ENCODE data around the gene RTN4RL2.

Gene RTN4RL2

DNA sequence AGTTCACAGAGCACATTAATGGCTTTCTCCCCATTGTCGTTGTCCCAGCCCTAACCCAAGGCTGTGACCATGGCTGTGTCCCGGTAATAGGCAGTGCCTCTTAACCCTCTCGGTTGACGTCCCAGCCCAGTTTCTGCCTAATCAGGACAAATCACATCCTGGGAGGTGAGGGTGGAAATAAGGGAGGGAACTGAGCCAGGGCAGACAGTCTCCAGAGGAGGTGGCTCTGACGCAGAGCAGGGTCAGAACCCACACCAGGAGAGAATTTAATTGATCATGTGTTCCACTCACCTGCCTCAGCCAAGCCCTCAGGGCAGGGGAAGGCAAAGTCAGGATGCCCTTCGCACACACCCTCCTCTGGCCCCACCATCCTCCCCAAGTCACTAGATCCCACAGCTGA, 38.2 kb downstream of the RTN4RL2 start:
- no peak for DNase-seq (ENCODE audit: extremely low read depth in 1 of 2, low read depth in 1 of 2)

DNA sequence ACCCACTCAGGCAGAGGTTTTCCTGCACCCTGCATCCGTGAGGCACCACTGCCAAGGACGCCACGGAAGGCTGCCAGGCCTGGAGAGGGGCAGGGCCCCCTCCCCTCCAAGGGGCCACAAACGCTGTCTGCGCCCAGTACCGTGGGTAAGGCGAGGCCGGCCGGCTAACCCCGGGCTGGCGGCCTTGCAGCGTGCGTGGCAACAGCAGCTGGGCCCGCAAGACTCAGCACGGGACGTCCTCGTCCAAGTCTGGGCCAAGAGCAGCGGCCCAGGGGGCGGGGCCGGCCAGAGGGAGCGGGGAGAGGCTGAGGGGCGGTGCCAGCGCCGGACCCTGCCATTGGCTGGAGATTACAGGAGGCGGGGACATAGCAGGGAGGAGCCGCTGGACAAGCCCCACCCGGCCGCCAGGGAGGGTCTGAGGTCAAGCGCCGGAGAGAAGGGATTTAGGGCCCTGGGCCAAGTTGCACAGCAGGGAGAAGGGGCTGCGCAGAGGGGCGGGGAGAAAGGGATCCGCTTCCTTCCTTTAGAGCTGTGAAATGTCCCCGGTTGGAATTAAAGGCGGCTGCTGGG, 39.2 kb downstream of the RTN4RL2 start:
- peak in 1 of 2 donors; percentile 34 for DNase-seq (ENCODE audit: extremely low read depth in 1 of 2, low read depth in 1 of 2)

DNA sequence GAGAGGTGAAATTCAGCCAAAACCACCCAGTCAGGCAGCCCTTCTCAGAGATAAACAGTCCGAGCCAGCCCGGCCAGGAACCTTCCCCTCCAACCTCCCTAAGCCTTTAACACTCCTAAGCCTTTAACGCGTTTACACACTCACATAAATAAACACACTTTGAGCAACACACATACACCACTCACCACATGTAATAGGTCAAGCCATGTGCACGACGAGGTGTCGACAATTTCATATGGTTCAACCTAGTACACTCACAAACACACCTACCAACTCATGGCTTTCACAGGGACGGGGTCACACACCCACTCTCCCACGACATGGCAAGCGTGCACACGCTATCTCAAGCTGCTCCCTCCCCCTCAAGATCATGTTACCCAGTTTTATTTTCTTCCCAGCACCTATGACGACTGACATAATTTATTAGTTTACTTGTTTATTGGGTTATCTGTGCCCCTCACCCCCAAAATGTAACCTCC, 39.7 kb downstream of the RTN4RL2 start:
- DNase-seq (ENCODE audit: extremely low read depth in 1 of 2, low read depth in 1 of 2): no peak

DNA sequence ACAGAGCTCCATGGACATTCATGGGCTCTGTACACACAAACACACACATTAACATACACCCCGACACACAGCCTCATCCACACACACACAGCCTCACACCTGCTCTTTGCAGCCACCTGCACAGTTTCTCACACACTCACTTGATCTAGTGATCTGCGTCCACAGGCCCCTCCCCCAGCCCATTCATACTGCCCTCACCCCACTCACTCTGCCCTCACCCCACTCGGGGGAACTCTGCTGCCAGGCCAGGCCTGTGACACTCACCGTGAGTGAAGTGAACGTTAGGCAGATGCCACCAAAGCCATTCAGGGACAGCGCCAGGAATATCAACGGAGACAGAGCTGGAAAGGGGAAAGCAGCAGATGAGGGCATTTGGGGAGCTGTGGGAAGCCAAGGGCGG, 40.2 kb downstream of the RTN4RL2 start:
- DNase-seq (ENCODE audit: extremely low read depth in 1 of 2, low read depth in 1 of 2): no peak

DNA sequence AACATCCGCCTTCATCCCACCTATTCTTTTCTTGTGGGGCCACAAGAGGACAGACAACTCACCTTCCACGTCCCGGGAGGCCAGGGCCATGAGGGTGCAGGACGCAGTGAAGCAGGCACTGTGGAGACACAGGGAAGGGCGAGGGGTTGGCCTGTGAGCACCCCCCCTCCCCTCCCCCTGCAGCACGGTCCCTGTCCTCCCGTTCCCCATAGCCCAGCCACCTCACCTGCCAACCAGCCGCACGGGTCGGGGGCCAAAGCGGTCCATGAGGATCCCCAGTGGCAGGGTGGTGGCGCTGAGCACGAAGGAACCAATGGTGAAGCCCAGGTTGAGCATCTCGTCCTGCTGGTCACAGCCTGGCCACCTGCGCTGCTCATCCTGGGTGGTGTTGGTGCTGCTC, 40.6 kb downstream of the RTN4RL2 start:
- DNase-seq (ENCODE audit: extremely low read depth in 1 of 2, low read depth in 1 of 2): no peak

DNA sequence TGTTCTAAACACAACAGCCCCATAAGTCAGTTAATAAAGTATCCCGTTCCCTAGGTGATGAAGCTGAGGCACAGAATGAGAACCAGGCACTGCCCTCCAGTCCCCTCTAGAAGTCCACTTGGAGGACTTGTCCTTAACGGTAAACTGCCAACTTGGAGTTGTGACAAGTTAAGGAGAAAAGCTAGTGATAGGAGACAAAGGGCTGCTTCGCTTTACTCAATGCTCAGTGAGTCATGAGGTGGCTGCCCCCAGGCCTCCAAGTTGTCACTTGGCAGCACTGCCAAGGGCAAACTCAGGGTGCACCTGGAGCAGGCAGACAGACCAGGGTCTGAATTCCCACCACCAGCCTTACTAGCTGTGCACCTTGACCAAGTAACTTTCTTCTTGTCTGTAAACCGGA, 41.6 kb downstream of the RTN4RL2 start:
- no peak for DNase-seq (ENCODE audit: extremely low read depth in 1 of 2, low read depth in 1 of 2)

DNA sequence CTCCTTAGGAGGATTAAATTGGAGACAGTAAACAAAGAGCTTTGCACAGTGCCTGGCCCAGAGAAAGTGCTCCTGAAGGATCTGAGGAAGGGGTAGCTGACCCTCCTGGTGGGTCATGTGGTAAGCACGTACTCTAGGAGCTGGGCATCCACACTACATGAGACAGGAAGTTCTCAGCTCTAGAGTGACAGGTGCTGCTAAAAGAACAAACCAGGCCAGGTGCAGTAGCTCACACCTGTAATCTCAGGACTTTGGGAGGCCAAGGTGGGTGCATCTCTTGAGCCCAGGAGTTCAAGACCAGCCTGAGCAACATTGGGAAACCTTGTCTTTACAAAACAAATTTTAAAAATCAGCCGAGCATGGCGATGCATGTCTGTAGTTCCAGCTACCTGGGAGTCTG, 42.0 kb downstream of the RTN4RL2 start:
- DNase-seq (ENCODE audit: extremely low read depth in 1 of 2, low read depth in 1 of 2): no peak

DNA sequence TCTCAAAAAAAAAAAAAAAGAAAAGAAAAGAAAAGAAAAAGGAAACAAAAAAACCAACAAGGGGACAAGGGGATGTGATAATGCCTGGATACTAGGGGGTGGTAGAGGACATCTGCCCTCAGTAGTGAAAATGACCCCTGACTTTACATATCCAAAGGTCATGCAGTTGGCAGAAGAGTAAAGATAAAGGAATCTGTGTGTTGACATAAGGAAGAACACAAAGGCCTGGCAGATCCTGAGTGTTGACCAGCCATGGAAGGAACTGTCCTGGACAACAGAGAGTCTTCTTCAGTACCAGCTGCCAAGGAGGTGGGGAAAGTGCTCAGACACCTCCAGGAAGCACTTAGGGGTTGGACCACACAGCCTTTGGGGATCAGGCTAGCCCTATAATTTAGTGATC, 42.5 kb downstream of the RTN4RL2 start:
- DNase-seq (ENCODE audit: extremely low read depth in 1 of 2, low read depth in 1 of 2): no peak

DNA sequence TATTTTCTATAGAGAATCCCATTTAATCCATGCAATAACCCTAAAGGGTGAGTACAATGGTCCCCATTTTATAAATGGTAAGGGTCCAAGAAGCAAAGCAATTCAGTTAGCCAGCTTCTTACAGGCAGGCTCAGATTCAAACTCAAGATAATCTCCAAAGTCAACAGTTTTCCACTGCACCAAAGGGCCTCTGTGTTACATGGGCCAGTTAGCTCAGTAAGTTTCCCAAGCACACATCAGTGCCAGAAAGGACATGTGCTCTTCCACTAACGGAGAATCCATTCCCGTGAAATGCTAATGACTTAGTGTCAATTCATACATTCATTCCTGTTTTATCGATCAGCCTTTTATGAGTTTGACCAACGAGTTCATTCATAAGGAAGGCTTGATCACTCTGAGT, 44.2 kb downstream of the RTN4RL2 start:
- DNase-seq (ENCODE audit: extremely low read depth in 1 of 2, low read depth in 1 of 2): no peak

DNA sequence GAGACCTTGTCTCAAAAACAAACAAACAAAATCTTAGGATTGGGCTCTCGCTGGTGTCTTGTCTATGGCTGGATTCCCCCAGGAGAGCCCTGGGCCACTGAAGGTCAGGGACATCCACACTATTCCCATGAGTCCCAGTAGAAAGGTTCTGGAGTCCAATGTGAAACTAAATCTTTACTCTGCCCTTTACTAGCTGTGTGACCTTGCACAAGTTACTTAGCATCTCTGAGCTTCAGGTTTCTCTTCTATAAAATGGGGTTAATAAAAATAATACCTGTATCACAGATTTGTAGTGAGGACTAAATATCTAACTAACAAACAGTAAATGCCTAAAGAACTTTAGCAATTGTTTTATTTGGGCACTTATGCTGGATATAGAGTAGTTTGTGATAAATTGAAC, 46.2 kb downstream of the RTN4RL2 start:
- no peak for DNase-seq (ENCODE audit: extremely low read depth in 1 of 2, low read depth in 1 of 2)

DNA sequence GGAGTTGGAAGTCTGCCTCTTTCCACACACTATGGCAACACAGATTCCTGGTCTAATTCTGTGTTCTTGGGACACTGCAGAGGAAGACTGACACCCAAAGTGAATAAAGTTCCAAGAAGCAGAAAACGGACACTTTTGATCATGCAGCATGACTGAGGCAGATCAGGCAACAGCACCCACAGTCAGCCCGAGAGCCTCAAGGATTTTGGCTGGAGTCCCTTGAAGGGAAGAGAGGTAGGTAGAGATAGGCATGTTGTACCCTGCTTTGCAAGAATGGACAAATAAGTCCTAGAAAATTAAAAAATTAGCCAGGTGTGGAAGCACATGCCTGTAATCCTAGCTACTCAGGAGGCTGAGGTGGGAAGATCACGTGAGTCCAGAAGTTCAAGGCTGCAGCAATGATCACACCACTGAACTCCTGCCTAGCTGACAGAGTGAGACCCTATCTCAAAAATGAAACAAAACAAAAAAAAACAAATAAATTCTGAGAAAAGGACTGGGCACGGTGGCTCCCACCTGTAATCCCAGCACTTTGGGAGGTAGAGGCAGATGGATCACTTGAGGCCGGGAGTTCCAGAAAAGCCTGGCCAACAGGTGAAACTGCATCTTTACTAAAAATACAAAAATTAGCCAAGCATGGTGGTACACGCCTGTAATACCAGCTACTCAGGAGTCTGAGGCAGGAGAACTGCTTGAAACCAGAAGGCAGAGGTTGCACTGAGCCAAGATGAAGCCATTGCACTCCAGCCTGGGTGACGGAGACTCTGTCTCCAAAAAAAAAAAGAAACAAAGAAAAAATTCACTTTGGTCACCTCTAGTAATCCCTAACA, 48.2 kb downstream of the RTN4RL2 start:
- DNase-seq (ENCODE audit: extremely low read depth in 1 of 2, low read depth in 1 of 2): no peak

DNA sequence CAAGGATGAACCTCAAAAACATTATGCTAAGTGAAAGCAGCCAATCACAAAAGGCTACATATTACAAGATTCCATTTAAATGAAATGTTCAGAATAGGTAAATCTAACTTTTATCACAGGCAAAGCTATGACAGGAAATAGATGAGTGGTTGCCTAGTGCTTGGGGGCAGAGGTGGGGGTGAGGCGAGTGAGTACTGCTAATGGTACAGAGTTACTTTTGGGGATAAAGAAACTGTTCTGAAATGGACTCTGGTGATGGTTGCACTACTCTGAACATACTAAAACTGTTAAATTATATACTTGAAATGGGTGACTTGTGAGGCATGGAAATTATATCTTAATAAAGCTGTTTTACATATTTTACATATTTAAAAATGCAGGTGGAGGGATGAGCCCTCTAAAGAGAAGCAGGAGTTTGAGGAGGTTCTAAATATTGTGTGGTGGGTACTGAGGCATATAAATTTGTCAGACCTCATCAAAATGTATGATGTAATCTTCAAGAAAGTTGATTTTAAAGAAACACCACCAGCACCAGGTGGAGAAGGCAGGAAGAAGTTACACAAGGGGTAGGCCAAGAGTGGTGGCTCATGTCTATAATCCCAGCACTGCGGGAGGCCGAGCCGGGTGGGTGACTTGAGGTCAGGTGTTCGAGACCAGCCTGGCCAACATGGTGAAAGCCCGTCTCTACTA, 51.6 kb downstream of the RTN4RL2 start:
- DNase-seq (ENCODE audit: extremely low read depth in 1 of 2, low read depth in 1 of 2): no peak

DNA sequence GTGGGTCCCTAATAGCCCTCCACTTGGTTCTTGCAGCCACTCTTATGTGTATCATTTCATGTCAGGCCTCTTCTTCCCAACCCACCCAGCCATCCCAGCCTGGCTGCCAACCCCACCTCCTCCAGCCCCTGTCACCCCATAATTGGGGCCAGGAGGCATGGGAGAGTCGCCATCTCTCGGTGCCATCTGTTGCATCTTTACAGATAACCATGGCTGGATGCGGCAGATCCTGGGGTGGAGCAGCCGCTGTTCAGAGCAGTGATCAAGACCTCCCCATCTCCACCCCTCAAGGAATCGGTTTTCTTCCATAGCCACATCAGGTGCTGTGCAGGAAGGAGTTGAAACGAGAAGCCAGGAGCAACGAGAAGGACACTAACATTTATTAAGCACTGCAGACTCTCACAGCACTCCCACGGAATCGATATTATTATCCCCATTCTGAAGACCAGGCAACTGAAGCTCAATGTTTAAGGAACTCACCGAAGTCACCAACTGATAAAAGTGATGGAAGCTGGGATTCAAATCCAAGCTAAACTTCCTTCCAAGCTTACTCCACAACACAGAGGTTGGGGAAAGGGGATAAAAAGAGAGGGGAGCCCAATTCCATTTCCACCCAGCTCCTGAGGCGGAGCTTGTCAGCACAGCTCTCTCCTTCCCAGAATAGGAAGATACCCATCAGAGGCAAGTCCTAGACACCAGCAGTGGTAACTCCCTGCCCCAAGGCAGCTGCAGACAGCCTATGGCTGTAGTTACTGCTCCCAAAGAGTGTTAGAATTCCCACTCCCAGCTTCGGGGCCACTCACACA, 52.5 kb downstream of the RTN4RL2 start:
- DNase-seq (ENCODE audit: extremely low read depth in 1 of 2, low read depth in 1 of 2): no peak

DNA sequence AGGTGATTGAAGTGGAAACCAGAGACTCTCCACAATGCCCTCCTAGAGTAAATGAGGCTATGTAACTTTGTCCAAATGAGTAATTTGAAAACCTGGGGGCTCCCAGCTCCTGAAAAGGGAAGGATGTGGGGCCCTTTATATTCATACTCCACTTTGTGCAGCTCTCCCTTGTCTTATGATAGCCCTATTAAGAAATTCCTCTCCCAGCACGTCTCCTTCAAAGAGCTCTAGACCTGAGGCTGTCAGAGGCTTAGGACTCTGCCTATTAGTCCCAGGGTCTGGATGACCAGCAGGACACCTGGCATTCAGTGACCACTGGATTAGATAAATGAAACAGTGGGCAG, 53.1 kb downstream of the RTN4RL2 start:
- DNase-seq (ENCODE audit: extremely low read depth in 1 of 2, low read depth in 1 of 2): no peak

DNA sequence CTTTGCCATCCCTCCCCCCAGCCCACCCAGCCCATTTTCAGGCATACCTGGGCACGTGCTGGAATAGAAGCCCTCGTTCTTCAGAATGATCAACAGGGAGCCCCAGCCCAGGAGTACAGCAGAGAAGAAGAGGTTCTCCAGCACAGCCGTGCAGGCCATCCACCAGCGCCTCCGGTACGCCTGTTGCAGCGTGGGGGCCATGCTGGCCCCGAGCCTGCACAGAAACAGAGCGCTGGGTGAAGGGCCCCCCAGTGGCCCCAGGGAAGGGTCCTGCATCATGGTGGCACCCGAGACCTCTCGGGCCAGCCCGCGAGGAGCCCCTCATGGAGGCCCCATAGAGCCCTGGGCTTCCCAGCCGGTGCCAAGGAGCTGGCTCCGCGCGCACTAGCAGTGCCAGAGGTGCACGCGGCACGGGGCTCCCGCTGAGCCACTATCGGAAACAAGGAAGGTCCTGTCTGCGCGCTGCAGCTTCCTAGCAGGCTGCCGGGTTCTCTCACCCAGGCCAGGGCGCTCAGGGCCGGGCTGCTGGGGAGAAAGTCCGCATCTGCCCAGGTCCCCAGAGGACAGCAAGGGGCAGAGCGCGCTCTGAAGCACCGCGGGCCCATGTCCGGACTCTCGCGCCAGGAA, 53.7 kb downstream of the RTN4RL2 start:
- no peak for DNase-seq (ENCODE audit: extremely low read depth in 1 of 2, low read depth in 1 of 2)

DNA sequence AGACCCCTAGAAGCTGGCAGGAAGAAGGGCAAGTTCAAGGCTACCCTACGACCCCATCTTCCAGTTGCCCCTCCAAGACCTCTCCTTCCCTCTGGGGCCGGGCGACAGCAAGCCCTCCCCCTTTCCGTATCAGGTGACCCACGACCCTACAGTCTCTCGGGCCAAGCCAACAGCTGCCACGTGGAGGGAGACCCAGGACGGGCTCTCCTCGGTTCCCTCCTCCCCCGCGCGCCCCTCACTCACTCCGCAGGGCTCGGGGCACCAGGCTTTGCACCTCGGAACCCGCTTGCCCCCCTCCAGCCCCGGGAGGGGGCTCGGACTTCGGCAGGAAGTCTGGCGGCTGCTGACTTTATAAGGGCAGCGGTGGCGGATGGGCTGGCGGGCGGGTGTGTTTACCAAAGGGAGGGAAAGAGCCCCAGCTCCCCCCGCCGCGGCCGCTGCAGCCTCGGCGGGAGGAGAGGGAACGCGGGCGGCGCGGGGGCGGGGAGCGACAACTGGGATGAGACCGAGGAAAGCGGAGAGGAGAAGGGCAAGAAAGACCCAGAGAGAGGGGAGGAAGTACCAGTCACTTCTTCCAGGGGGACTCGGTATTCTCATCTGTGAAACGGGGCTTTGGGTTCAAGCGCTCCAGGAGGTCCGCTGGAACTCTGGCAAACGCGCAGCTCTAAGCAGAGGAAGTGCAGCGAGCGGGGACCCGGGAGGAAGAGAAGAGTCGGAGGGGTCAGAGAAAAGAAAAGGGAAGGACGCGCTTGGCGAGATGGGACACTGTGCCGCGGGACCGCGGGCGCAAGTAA, 54.4 kb downstream of the RTN4RL2 start:
- DNase-seq (ENCODE audit: extremely low read depth in 1 of 2, low read depth in 1 of 2): peak; percentile 22 to 32

DNA sequence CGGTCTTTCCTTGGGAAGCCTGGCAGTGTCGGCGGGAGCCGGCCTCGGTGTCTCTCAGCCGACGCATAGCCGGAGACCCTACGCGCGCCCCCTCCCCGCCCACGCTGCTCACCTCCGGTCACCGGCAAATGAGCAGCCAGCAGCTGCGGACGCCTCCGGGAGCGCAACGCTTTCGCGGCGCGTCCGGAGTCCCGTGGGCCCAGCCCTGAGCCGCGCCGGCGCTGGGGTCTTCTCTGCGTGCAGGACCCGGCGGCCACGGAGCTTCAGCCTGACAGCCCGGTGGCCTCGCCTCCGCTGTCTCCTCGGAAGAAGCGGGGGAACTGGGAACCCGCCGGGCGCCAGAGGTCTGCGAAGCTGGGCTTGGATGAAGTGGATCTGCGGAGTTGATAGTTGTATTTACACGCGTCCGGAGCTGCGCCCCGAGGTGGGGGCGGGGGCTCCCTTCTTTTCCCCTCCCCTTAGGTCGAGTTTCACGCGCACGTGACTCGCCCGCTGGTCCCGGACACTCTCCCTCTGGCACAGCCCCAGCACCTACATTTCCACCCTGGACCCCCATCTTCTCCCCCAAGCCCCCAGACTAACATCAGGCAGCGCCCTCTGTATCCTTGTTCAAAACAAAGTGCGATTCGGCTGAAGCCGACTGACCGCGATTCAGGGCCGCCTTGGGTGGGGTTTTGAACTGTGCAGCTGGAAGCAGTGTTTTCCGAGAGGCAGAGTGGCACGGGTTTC, 55.2 kb downstream of the RTN4RL2 start, which contains the start of gene SLC43A1:
TSS of gene SLC43A1 (minus strand) at position 371 of the 729 bp plus-strand sequence. CDS start 1,591 bp downstream, outside the sequence.
- DNase-seq (ENCODE audit: extremely low read depth in 1 of 2, low read depth in 1 of 2): no peak

DNA sequence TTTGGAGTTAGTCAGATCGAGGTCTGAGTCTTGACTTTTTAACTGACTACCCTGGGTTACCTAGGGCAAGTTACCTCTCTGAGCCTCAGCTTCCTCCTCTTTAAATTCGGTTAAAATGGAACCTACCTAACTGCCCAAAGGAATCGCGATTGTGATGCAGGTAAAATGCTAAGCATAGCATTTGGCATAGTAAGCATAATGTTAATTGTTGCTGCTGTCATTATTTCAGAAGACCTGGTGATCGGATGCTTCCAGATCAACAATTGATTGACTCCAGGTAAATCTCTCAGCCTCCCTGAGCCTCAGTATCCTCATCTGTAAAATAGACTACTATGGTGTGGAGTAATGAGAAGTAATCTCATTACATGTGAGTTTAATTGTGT, 55.7 kb downstream of the RTN4RL2 start:
- DNase-seq (ENCODE audit: extremely low read depth in 1 of 2, low read depth in 1 of 2): no peak

DNA sequence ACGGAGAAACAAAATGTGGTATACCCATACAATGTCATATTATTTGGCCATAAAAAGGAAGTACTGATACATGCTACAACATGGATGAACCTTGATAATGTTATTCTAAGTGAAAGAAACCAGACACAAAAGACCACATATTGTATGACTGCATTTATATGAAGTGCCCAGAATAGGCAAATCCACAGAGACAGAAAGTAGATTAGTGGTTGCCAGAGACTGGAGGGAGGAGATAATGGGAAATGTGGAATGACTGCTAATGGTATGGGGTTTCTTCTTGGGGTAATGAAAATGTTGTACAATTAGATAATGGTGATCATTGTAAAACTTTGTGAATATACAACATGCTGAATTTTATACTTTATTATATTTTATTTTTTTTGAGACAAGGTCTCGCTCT, 60.8 kb downstream of the RTN4RL2 start:
- no peak for DNase-seq (ENCODE audit: extremely low read depth in 1 of 2, low read depth in 1 of 2)
